ENCODE data around the gene SPPL2B.

Gene SPPL2B

GRCh38 chr19:2330255-2330631, 1.8 kb downstream of the SPPL2B start:
- no peak for TF ChIP-seq CTCF (IDR thresholded peaks at IDR 0.05; ENCODE audit: control insufficient read depth, extremely low read depth, insufficient read depth)
- DNase-seq (ENCODE audit: low read depth), result no peak
- no peak overlapping the region for H3K4me3 ChIP-seq (ENCODE audit: low read depth, low read length)

DNA sequence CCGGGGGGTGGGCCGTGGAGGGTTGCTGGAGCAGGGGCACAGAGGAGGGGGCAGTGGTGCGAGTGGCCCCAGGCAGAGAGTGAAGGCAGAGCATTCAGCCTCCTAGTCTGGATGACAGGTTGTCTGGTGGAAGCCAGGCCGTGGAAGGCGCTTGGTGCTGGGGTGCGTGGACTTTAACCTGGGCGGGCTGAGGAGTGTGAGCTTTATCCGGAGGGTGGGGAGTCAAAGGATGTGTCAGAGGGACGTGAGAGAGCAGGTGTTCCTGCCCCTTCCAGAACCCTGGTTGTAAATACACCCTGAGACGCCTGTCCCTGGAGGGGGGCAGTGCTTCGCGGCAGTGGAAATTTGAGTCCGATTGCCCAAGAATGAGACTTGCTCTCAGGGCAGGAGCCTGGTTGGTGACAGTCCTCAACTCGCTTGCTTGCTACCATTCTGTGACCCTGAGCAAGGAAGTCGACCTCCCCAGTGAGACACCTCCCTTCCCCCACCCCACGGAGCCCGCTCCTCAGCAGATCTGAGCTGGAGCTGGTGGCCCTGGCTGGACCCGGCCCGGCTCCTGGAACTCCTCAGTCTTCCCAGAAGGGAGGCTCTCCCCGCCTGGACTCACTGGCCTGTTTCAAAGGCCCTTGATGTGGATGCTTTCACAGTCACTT, 2.3 kb downstream of the SPPL2B start:
- H3K4me3 ChIP-seq (ENCODE audit: low read depth, low read length), result no peak overlapping the region; the same call in 1 of the 2 replicates
- no peak for TF ChIP-seq CTCF (IDR thresholded peaks at IDR 0.05; ENCODE audit: control insufficient read depth, extremely low read depth, insufficient read depth)
- DNase-seq (ENCODE audit: low read depth), result no peak

DNA sequence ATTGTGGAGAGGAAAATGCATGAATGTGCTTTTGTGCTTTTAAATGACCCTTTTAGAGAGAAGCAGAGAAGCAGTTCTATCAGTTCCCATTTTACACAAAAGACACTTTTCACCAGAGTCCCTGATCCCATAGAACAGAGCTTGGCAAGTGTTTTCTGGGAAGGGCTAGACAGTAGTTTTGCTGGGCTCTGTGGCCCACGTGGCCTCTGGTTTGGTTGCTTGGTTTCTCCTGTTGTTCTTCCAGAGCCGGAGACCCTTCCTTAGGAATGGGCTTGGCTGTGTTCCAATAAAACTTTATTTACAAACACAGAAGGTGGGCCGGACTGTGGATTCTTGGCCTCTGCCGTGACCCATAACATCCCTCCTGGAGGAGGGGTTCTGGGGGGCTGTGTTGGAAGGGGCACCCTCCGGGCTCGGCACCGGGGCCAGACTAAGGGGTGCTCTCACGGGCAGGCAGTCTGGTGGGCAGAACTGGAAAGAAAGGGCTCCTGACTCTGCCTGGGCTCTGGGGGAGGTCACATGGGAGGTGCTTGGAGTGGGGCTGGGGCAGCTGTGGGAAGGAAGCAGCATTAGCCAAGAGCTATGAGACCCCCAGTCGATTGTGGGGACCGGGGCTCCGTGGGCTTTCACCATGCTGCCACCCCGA, 3.2 kb downstream of the SPPL2B start:
- TF ChIP-seq CTCF (IDR thresholded peaks at IDR 0.05; ENCODE audit: control insufficient read depth, extremely low read depth, insufficient read depth), result no peak
- DNase-seq (ENCODE audit: low read depth), result no peak
- H3K4me3 ChIP-seq (ENCODE audit: low read depth, low read length), result peak overlapping the region; percentile 9

DNA sequence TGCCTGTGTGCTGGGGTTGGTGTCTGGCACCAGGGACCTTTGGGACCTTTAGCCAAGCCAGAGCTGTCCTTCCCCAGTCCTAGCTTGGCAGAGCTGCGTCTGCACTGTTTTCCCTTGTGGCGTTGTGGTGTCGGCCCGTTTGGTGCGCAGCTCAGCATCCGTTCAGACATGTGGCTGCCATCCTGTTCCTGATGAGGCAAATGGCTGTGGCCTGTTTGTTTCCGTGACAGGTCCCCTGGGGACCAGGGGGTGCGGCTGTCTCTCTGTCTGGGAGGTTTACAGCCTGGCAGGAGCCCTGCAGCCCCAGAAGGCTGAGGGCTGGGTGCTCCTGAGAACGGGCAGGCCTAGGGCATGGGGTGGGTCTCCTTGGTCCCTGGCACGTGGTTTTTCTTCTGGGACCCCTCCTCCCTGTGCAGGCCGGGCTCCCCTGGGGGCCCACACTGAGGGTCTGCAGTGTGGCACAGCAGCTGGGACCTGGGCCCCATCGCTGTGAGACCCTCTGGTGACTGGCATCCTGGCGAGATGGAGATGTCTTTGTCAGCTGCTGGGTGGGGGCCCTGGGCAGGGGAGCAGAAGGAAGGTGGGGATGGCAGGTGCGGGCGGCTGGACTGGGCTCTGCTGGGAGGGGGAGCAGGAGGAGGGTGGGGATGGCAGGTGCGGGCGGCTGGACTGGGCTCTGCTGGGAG, 4.0 kb downstream of the SPPL2B start:
- TF ChIP-seq CTCF (IDR thresholded peaks at IDR 0.05; ENCODE audit: control insufficient read depth, extremely low read depth, insufficient read depth), result no peak
- DNase-seq (ENCODE audit: low read depth), result no peak
- no peak overlapping the region for H3K4me3 ChIP-seq (ENCODE audit: low read depth, low read length)

- H3K4me3 ChIP-seq (ENCODE audit: low read depth, low read length), result no peak overlapping the region
- no peak for DNase-seq (ENCODE audit: low read depth)
- no peak for TF ChIP-seq CTCF (IDR thresholded peaks at IDR 0.05; ENCODE audit: control insufficient read depth, extremely low read depth, insufficient read depth)
These were observed 4.7 kb downstream of the SPPL2B start for GRCh38 chr19:2333027-2333806.

DNA sequence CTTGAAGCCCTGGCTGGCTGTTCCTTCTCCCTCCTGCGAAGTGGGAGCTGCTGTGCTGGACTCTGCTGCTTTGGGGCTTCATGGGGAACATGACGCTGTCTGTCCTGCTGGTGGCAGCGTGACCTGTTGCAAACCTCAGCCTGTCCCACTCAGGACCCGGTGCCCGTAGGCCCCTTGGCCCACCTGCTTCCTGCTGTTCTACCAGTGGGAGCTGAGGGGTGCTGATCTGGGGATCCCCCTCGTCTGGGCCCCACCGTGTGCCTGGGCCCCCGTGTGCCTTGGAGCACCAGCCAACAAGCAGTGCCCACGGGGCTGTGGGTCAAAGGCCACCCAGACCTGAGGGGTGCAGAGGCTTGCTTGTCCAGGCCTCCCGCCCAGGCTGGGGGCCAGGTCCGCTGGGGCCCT, 5.3 kb downstream of the SPPL2B start:
- DNase-seq (ENCODE audit: low read depth), result no peak
- TF ChIP-seq CTCF (IDR thresholded peaks at IDR 0.05; ENCODE audit: control insufficient read depth, extremely low read depth, insufficient read depth), result no peak
- H3K4me3 ChIP-seq (ENCODE audit: low read depth, low read length), result no peak overlapping the region

Measured in LNCaP clone FGC (cell line).